Liver (tissue), 3 donors: ENCODE results near the gene CMTM7.

Source experiments
- ATF3 ChIP-seq: IDR thresholded peaks from 2 replicates; pipeline ENCODE4 v1.6.1; 2016; ENCODE audit warnings: antibody characterized with exemption
- GABPA ChIP-seq, 2 donors: IDR thresholded peaks in 1 of 2; conservative IDR thresholded peaks in 1 of 2; 2 replicates each; pipeline ENCODE4 v1.6.1; 2016; ENCODE audit warnings: antibody characterized with exemption in 2 of 2, mild to moderate bottlenecking in 1 of 2, moderate library complexity in 1 of 2
- ZBTB33 ChIP-seq: IDR thresholded peaks from 2 replicates; pipeline ENCODE4 v1.6.1; 2016; ENCODE audit warnings: antibody characterized with exemption
- TF ChIP-seq, protein P1 (sequence below): fragments of 150-350 bp; IDR thresholded peaks from 2 replicates; pipeline ENCODE4 v1.5.1; 2017; ENCODE audit warnings: improper control_type of control experiment, low read depth, low read length; ENCODE audit not compliant: missing input control
- donor health status: healthy.
- donor health status: healthy.

GRCh38 chr3:32482693-32483092, 91.0 kb downstream of the CMTM7 start:
- TF ChIP-seq ATF3 (no peak), ZBTB33 (no peak), GABPA (IDR thresholded peaks at IDR 0.05 in 1 of 2, conservative IDR thresholded peaks at IDR 0.05 in 1 of 2) (no peak)
- TF ChIP-seq, protein P1, sequence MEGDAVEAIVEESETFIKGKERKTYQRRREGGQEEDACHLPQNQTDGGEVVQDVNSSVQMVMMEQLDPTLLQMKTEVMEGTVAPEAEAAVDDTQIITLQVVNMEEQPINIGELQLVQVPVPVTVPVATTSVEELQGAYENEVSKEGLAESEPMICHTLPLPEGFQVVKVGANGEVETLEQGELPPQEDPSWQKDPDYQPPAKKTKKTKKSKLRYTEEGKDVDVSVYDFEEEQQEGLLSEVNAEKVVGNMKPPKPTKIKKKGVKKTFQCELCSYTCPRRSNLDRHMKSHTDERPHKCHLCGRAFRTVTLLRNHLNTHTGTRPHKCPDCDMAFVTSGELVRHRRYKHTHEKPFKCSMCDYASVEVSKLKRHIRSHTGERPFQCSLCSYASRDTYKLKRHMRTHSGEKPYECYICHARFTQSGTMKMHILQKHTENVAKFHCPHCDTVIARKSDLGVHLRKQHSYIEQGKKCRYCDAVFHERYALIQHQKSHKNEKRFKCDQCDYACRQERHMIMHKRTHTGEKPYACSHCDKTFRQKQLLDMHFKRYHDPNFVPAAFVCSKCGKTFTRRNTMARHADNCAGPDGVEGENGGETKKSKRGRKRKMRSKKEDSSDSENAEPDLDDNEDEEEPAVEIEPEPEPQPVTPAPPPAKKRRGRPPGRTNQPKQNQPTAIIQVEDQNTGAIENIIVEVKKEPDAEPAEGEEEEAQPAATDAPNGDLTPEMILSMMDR = no peak
